Mesothelial cell of epicardium (in vitro differentiated cells): ENCODE data around the gene CD93. TPM values are rescaled to one million over a fixed set of nuclear protein-coding genes. Genes with fewer than 3 reads are reported as not detected.

Source experiments
- DNase-seq, 2 experiments: peaks; one replicate each; pipeline ENCODE4 v3.0.0; 2021; ENCODE audit warnings: low spot score in 2 of 2; ENCODE audit not compliant: unreplicated experiment in 2 of 2
- H3K27ac Mint-ChIP-seq: 2 replicates; pipeline ENCODE4 v1.8.0; 2021; ENCODE audit warnings: mixed read lengths
- H3K27me3 Mint-ChIP-seq: 2 replicates; pipeline ENCODE4 v1.8.0; 2021; ENCODE audit warnings: low read depth, mixed read lengths
- H3K36me3 Mint-ChIP-seq: 2 replicates; pipeline ENCODE4 v1.8.0; 2021; ENCODE audit warnings: mixed read lengths
- H3K4me1 Mint-ChIP-seq: 2 replicates; pipeline ENCODE4 v1.8.0; 2021; ENCODE audit warnings: mixed read lengths
- H3K4me3 Mint-ChIP-seq: 2 replicates; pipeline ENCODE4 v1.8.0; 2021; ENCODE audit warnings: mild to moderate bottlenecking, moderate library complexity, mixed read lengths
- H3K9me3 Mint-ChIP-seq: 2 replicates; pipeline ENCODE4 v1.8.0; 2021; ENCODE audit warnings: mixed read lengths
- total RNA-seq: library from RNA; stranded (reverse); gene quantifications from 3 replicates; pipeline ENCODE4 v1.2.1, GENCODE V29; 2021
- TF ChIP-seq, protein P1 (sequence below): fragments of 200-600 bp; sonication (generic); IDR thresholded peaks from one replicate; pipeline ENCODE4 v1.5.0; 2021; ENCODE audit warnings: antibody characterized with exemption; ENCODE audit not compliant: unreplicated experiment

Gene CD93
- total RNA-seq, 1 donor from 2014 or later, result 0.07 TPM

DNA sequence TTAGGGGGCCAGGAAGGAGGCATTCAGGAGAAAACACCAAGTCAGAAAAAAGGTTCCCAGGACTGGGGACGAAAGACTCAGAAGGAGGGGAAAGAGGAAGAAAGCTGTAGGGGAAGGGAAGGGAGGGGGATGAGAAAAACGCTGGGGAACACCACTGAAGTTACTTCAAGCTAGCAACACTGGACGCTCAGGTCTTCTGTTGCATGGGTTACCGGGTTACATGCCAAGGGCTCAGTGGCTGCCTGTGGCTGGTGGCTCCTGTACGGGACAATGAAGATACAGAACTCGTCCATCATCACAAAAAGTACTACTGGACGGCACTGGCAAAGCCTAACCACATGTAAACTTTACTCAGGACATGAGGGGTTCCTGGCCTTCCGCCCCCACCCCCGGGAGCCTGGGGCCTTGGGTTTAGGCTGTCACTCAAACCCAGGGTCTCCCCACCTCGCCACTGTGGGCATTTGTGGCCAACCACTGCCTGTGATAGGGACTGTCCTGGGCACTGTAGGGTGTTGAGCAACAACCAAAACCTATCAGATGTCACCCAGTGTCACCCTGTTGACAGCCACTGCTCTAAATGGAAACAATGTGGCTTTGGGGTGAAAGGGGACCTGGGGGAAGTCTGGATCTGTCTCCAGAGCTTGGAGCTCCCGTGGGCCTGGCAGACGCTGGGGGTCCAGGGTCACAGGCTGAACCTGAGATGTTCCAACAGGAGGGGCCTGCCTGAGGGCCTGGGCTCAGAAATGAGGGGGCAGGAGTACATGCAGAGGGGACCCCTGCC lies 40.3 kb upstream of the CD93 start:
- TF ChIP-seq, protein P1, sequence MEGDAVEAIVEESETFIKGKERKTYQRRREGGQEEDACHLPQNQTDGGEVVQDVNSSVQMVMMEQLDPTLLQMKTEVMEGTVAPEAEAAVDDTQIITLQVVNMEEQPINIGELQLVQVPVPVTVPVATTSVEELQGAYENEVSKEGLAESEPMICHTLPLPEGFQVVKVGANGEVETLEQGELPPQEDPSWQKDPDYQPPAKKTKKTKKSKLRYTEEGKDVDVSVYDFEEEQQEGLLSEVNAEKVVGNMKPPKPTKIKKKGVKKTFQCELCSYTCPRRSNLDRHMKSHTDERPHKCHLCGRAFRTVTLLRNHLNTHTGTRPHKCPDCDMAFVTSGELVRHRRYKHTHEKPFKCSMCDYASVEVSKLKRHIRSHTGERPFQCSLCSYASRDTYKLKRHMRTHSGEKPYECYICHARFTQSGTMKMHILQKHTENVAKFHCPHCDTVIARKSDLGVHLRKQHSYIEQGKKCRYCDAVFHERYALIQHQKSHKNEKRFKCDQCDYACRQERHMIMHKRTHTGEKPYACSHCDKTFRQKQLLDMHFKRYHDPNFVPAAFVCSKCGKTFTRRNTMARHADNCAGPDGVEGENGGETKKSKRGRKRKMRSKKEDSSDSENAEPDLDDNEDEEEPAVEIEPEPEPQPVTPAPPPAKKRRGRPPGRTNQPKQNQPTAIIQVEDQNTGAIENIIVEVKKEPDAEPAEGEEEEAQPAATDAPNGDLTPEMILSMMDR, result no peak
- H3K4me3 Mint-ChIP-seq, result no peak overlapping the region
- H3K4me1 Mint-ChIP-seq, result peaks cover 22% of the 10 kb centered on the region
- H3K9me3 Mint-ChIP-seq, result no peaks in the 10 kb centered on the region
- peaks cover 12% of the 10 kb centered on the region for H3K27me3 Mint-ChIP-seq
- H3K36me3 Mint-ChIP-seq, result no peaks in the 10 kb centered on the region
- no peak for DNase-seq
- H3K27ac Mint-ChIP-seq, result no peak overlapping the region

DNA sequence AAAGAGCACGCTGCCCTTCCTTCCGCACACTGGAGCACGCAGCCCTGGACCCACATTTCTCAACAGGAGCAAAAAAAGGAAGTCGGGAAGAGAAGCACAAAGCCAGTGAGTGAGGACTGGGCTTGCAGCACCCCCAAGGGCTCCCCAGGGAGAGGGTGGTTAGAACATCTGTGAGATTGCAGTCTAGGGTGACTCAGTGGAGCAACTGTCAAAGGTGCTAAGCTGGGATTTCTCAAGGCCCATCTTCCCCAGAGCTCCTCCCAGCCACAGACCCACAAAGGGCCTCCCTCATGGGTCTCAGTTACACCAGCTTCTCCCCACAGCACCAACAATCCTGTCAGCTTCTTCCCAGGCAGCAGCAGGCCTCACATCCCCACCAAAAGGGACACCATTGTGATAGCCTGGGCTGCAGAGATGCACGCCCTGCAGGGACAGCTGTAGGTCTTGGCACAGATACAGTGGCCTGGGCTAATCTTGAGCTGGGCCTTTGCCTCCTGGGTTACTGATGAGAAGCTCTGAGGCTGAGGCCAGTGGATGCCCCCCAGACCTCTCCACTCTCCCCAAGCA lies 39.6 kb upstream of the CD93 start:
- peaks cover 19% of the 10 kb centered on the region for H3K27me3 Mint-ChIP-seq
- no peaks in the 10 kb centered on the region for H3K9me3 Mint-ChIP-seq
- no peak for DNase-seq
- no peak overlapping the region for H3K4me3 Mint-ChIP-seq
- peaks cover 22% of the 10 kb centered on the region for H3K4me1 Mint-ChIP-seq
- H3K27ac Mint-ChIP-seq, result no peak overlapping the region
- TF ChIP-seq, protein P1, result no peak
- no peaks in the 10 kb centered on the region for H3K36me3 Mint-ChIP-seq

DNA sequence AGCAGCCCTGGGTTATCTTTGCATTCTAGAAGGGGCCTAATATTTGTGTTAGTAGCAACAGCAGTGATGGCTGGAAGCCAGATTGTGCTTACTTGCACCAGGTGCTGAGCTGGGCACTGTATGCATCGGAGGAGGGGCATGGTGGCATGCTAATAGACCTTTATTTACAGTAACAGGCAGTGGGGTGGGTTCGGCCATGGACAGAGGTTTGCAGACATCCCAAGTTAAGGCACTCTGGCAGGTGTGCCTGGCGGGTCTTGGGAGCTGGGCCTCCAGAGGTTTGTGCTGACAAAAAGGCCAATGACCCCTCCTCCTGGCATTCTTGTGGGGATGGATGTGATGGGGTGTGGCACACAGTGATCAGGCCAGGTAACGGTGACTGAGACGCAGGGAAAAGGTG lies 39.0 kb upstream of the CD93 start:
- no peak overlapping the region for H3K27ac Mint-ChIP-seq
- H3K36me3 Mint-ChIP-seq, result no peaks in the 10 kb centered on the region
- no peaks in the 10 kb centered on the region for H3K9me3 Mint-ChIP-seq
- peaks cover 25% of the 10 kb centered on the region for H3K27me3 Mint-ChIP-seq
- TF ChIP-seq, protein P1, result no peak
- H3K4me1 Mint-ChIP-seq, result peaks cover 22% of the 10 kb centered on the region
- no peak overlapping the region for H3K4me3 Mint-ChIP-seq
- no peak for DNase-seq

DNA sequence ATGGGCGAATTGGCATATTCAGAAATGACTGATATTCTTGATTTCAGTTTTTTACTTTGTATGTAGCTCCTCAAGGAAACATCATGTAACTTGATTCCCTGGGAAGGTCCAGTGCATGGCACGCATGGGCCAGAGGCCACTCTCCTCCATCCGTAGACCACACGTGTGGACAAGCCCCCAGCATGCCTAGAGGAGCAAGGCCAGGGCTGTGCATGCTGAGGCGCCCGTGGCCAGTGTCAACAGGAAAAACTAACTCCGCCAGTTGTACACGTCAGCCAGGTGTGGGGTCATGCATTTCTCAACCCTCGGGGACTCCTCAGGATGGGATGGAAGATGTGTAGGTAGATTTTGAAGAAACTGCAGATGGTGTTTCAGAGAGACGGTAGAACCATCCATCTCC lies 37.8 kb upstream of the CD93 start:
- Mint-ChIP-seq H3K9me3 (no peaks in the 10 kb centered on the region), H3K27ac (no peak overlapping the region), H3K36me3 (no peaks in the 10 kb centered on the region), H3K27me3 (peaks cover 34% of the 10 kb centered on the region), H3K4me3 (no peak overlapping the region), H3K4me1 (peaks cover 16% of the 10 kb centered on the region)
- TF ChIP-seq, protein P1, result no peak
- no peak for DNase-seq

DNA sequence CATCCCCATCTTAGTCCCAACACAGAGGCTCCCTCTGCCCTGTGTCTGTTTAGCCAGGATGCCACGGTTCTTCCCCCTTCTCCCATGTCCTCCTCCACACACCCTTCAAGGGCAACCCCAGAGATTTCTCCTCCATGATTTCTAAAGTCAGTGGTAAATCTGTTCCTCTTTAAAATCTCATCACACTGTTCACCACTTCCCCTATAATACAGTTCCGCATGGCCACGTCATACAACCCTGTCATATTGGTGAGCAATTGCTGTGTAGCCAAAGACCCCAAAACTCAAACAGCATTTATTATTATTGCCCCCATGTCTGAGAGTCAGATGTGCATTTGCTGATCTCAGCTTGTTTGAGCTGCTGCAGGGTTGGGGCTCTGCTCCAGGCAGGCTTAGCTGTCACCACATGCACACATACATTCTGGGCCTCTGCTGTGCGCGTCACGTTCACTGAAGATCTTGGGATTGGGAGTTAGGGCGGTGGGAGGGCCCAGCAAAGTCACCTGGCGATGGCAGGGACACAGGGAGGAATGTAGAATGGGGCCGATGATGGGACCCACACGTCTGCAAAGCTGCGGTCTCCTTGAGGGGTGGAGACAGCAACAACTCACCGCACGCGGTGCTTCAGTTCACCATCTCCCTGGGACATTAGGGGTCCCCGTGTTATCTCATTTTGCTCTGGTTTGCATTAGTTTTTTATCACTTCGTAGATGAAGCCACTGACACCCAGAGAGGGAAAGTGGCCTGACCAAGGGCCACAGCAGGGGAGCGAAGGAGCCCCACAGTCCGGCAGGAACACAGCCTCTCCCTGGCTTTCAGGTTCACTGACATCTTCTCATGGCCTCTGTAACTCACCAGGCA lies 36.9 kb upstream of the CD93 start:
- no peaks in the 10 kb centered on the region for H3K36me3 Mint-ChIP-seq
- no peak overlapping the region for H3K27ac Mint-ChIP-seq
- H3K9me3 Mint-ChIP-seq, result no peaks in the 10 kb centered on the region
- TF ChIP-seq, protein P1, result no peak
- no peak for DNase-seq
- peaks cover 37% of the 10 kb centered on the region for H3K27me3 Mint-ChIP-seq
- H3K4me1 Mint-ChIP-seq, result peaks cover 16% of the 10 kb centered on the region
- H3K4me3 Mint-ChIP-seq, result no peak overlapping the region
